SW 1271 (cell line): ENCODE results near the gene BTRC.
"Not testable (repeated sequence)": the region's sequence is repeated elsewhere in the genome, so short reads cannot be mapped to it uniquely, and the experiment has no call there.

Experiments
- DNase-seq, 2 experiments: peaks; one replicate each; lab custom pipeline; 2025; lab: John Stamatoyannopoulos, UW

BTRC gene

GRCh38 chr10:101346177-101346576 lies 7.8 kb upstream of the BTRC start:
- no peak for DNase-seq

DNA sequence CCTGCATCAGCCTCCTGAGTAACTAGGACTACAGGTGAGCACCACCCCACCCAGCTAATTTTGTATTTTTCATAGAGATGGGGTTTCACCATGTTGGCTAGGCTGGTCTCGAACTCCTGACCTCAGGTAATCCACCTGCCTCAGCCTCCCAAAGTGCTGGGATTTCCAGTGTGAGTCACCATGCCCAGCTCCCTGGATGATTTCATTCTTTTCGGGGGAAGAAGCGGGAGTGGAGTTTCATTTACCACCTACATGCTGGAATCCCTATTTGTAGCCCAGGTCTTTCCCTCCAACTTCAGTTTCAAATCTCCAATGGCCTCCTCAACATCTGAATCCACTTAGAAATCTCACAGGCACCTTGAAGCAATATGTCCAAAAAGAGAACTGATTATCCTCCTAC lies 2.9 kb upstream of the BTRC start:
- DNase-seq = no peak

DNA sequence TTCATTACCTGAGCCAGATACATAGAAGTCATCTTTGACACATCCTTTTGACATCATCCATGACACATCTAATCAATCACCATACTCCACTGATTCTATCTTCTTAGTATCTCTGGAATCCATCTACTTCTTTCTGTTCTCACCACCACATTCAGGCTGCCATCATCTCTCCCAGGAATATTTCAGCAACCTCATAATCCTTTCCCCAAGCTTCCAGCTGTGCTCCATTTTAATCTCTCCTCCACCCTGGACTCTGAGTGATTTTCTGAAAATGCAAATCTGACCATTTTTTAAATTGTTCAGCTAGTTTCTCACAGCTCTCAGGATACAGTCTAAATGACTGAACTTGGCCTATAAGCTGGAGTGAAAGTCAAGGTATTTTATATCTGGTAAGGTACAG lies 2.5 kb upstream of the BTRC start:
- no peak for DNase-seq

- DNase-seq = not testable (repeated sequence)
Measured at GRCh38 chr10:101352857-101353256, 1.1 kb upstream of the BTRC start.

DNA sequence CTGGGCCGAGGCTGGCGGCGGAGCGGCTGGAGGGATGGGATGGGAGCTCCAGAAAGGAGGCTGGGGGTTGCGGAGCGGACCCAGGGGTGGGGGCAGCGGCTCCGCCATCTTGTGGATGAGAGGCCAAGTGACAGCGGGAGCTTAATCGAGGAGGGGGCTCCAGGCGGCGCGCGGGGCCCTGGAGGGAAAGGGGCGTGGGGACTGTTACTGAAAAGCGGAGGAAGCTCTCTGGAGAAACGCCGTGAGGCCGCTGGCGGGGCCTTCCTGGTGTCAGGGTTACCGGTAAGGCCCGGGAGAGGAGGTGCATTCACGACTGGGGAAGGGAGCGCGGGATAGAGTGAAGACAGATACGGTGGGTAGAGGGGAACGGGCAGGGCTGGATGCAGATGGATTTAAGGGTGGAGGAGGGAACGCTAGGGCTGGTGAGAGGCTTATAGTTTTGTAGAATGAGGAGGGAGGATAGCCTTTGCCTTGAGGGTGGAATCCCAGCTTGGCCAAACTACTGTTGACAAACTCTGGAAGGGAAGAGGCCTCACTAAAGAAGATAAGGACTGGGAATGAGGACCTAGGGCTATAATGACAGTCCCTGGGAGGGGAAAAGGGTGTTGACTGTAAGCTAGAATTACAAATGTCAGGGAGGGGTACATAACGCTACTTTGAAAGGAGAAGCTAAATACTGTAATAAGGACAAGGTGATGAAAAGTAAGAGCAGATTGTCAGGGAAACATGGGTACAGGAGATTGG lies 535 bp downstream of the BTRC start:
- DNase-seq = peak in 1 of 2 experiments; percentile 21

- no peak for DNase-seq
Measured at GRCh38 chr10:101355072-101355706, 1.2 kb downstream of the BTRC start.

- DNase-seq = no peak
Measured at GRCh38 chr10:101356132-101356531, 2.2 kb downstream of the BTRC start.

GRCh38 chr10:101357958-101358357 lies 4.0 kb downstream of the BTRC start:
- no peak for DNase-seq

GRCh38 chr10:101358706-101359300 lies 4.8 kb downstream of the BTRC start:
- no peak for DNase-seq

DNA sequence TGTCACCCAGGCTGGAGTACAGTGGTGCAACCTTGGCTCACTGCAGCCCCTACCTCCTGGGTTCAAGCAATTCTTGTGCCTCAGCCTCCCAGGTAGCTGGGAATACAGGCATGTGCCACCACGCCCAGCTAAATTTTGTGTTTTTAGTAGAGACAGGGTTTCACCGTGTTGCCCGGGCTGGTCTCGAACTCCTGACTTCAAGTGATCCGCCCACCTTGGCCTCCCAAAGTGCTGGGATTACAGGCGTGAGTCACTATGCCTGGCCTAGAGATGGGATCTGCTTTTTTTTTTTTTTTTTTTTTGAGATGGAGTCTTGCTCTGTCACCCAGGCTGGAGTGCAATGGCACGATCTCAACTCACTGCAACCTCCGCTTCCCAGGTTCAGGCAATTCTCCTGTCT lies 6.1 kb downstream of the BTRC start:
- not testable (repeated sequence) for DNase-seq

GRCh38 chr10:101360841-101361240 lies 6.9 kb downstream of the BTRC start:
- DNase-seq = not testable (repeated sequence)

GRCh38 chr10:101363850-101364400 lies 10.0 kb downstream of the BTRC start:
- DNase-seq = peak in 1 of 2 experiments; percentile 11

DNA sequence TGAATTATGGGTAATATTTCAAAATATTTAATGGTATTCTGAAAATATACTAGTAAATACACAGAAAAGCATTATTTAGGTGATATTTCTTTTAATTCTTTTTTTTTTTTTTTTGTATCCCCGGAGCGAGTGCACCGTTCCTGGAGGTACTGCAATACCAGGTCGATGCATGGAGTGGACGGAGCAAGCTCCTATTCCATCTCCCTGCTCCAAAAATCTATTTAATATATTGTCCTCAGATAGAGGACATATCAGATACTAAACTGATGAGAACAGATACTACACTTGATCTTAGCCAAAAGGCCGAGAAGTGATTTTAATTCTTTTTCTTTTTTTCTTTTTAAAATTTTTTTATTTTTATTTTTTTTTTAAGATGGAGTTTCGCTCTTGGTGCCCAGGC lies 10.8 kb downstream of the BTRC start:
- DNase-seq = no peak

DNA sequence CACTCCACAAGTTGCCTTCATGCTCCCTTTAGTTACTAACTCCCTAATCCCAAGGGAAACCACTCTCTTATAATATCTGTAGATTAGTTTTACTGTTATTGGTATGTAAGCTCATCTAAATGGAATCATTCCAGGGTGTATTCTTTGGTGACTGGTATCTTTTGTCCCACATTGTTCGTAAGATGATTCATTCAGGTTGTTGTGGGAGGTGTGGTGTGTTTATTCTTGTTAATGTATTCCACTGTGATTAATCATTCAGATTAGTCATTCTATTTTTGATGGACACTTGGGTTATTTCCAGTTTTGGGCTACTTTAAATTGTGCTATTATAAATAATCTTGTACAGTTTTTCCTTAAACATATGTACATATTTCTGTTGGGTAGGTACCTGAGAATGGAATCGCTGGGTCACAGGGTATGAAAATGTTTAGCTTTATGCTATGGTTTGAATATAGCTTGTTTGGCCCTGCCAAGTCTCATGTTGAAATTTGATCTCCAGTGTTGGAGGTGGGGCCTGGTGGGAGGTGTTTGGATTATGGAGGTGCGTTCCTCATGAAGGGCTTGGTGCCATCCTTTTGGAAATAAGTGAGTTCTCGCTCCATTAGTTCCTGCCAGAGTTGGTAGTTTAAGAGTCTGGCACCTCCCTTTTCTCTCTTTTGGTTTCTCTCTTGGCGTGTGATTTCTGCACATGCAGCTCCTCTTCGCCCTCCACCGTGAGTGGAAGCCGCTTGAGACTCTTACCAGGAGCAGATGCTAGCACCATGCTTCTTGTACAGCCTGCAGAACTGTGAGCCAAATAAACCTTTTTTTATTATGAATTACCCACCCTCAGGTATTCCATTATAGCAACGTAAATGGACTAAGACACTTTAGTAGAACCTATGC lies 13.8 kb downstream of the BTRC start:
- DNase-seq = peak; percentile 64 to 86

DNA sequence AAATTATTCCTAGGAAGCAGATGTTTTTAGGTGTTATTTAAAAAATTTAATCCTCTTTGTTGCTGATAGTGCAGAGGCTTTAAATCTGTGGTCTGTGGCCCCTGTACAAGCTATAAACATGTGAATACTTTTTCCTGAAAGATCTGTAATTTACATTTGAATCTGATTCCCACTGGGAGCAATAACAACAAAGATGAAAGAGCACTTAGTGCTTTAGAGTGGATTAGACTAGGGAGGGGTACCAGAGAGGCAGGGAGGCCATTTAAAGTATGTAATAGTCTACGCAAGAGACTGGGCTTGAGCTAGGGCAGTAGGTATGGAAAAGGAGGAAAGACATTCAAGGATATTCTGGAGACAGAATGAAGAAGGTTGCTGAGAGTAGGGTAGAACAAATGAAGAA lies 19.1 kb downstream of the BTRC start:
- DNase-seq = no peak

DNA sequence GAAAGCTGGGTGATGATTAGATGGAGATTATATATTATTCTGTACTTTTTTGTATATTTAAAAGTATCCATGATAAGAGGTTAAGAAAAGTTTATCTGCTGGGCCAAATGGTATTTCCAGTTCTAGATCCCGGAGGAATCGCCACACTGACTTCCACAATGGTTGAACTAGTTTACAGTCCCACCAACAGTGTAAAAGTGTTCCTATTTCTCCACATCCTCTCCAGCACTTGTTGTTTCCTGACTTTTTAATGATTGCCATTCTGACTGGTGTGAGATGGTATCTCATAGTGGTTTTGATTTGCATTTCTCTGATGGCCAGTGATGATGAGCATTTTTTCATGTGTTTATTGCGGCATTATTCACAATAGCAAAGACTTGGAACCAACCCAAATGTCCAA lies 20.0 kb downstream of the BTRC start:
- DNase-seq = not testable (repeated sequence)

- DNase-seq = no peak
Measured at GRCh38 chr10:101375076-101375475, 21.1 kb downstream of the BTRC start.

GRCh38 chr10:101379663-101380352 lies 25.8 kb downstream of the BTRC start:
- DNase-seq = no peak

- no peak for DNase-seq
Measured at GRCh38 chr10:101380353-101381017, 26.5 kb downstream of the BTRC start.

- no peak for DNase-seq
Measured at GRCh38 chr10:101385866-101386658, 32.1 kb downstream of the BTRC start.
